Endothelial cell of umbilical vein (primary cell): ENCODE measurements around the gene MAT2B. TPM values are rescaled to one million over a fixed set of nuclear protein-coding genes. Genes with fewer than 3 reads are reported as not detected.

Experiments
- BruUV-seq: library from RNA; stranded (reverse); fragments of 400-500 nt; replicated peaks from 2 replicates; lab custom pipeline; 2021; lab: Mats Ljungman, UMichigan
- CTCF ChIA-PET: fragments of 300-600, 350-600 bp; sonication (Branson Sonifier 250); formaldehyde crosslinking; loops from one replicate; lab custom pipeline; 2021; ENCODE audit warnings: antibody characterized with exemption, inconsistent platforms; lab: Charles Lee
- POLR2A ChIA-PET: fragments of 300-600, 350-600 bp; sonication (Branson Sonifier 250); formaldehyde crosslinking; loops from one replicate; lab custom pipeline; 2021; ENCODE audit warnings: antibody characterized with exemption, inconsistent platforms; lab: Charles Lee
- DNase-seq: peaks from one replicate; pipeline ENCODE4 v3.0.0-alpha.2; 2011; ENCODE audit warnings: low read depth, low spot score
- FAIRE-seq: peaks from 2 replicates; lab custom pipeline; 2011; peaks lifted over from hg19 to GRCh38; lab: Jason Lieb, UNC
- H2AFZ ChIP-seq: 2 replicates; pipeline ENCODE4 v1.6.0; 2012; ENCODE audit warnings: low read depth, low read length, control low read depth, inconsistent platforms
- H3K27ac ChIP-seq: 2 replicates; pipeline ENCODE4 v1.5.1; 2011; ENCODE audit warnings: low read depth, mild to moderate bottlenecking, control low read depth, low read length, moderate library complexity; ENCODE audit not compliant: insufficient read depth
- H3K27me3 ChIP-seq, 2 experiments: 2 replicates each; pipeline versions ENCODE4 v1.6.0 to v1.6.1; 2011; ENCODE audit warnings: low read length in 2 of 2, mixed read lengths in 1 of 2; ENCODE audit not compliant: control insufficient read depth in 2 of 2, insufficient read depth in 2 of 2
- H3K36me3 ChIP-seq, 2 experiments: 2 replicates in 1 of 2; 3 replicates in 1 of 2; pipeline ENCODE4 v1.5.1; 2011; ENCODE audit warnings: low read length in 2 of 2, mild to moderate bottlenecking in 1 of 2, moderate library complexity in 1 of 2; ENCODE audit not compliant: control insufficient read depth in 2 of 2, insufficient read depth in 2 of 2; ENCODE audit errors: extremely low read depth in 1 of 2
- H3K4me1 ChIP-seq: 3 replicates; pipeline ENCODE4 v1.5.1; 2011; ENCODE audit warnings: mild to moderate bottlenecking, low read length; ENCODE audit not compliant: control insufficient read depth, insufficient read depth; ENCODE audit errors: extremely low read depth
- H3K4me2 ChIP-seq: 2 replicates; pipeline ENCODE4 v1.6.1; 2011; ENCODE audit warnings: low read length, control low read depth, mixed read lengths; ENCODE audit not compliant: insufficient read depth
- H3K4me3 ChIP-seq, 3 experiments: fragments of 200-600 bp in 1 of 3; sonication (generic), shearing (Covaris generic) in 1 of 3; replicated peaks in 1 of 3; 2 replicates each; pipeline ENCODE4 v1.5.1; 2011 to 2016; ENCODE audit warnings: control low read depth in 3 of 3, low read length in 3 of 3, mild to moderate bottlenecking in 2 of 3, inconsistent platforms in 1 of 3, low read depth in 1 of 3, moderate library complexity in 1 of 3; ENCODE audit not compliant: insufficient read depth in 1 of 3
- H3K79me2 ChIP-seq: 2 replicates; pipeline ENCODE4 v1.6.0; 2012; ENCODE audit warnings: low read length, inconsistent platforms; ENCODE audit not compliant: control insufficient read depth, insufficient read depth
- H3K9ac ChIP-seq: replicated peaks from 2 replicates; pipeline ENCODE3; 2011; ENCODE audit warnings: low read length, control low read depth; ENCODE audit not compliant: insufficient read depth; ENCODE audit errors: extremely low read depth
- H3K9me1 ChIP-seq: replicated peaks from 3 replicates; pipeline ENCODE4 v1.6.0; 2011; ENCODE audit warnings: mild to moderate bottlenecking, low read length; ENCODE audit not compliant: control insufficient read depth, insufficient read depth; ENCODE audit errors: extremely low read depth
- H3K9me3 ChIP-seq: replicated peaks from 2 replicates; pipeline ENCODE4 v1.5.1; 2012; ENCODE audit warnings: low read length, inconsistent platforms; ENCODE audit not compliant: control insufficient read depth, insufficient read depth
- H4K20me1 ChIP-seq: replicated peaks from 2 replicates; pipeline ENCODE3; 2011; ENCODE audit warnings: mild to moderate bottlenecking, low read length; ENCODE audit not compliant: control insufficient read depth, insufficient read depth; ENCODE audit errors: extremely low read depth
- CTCF ChIP-seq, 2 donors: IDR thresholded peaks; 1 replicate in 1 of 2; 2 replicates in 1 of 2; pipeline ENCODE4 v1.5.1; 2011; ENCODE audit warnings: low read length in 2 of 2, mild to moderate bottlenecking in 2 of 2, moderate library complexity in 2 of 2, control low read depth in 1 of 2, inconsistent platforms in 1 of 2, low read depth in 1 of 2; ENCODE audit not compliant: insufficient read depth in 1 of 2; ENCODE audit errors: extremely low read depth in 1 of 2
- EZH2 ChIP-seq: IDR thresholded peaks from 2 replicates; pipeline ENCODE4 v1.6.1; 2012; ENCODE audit warnings: borderline replicate concordance, low read depth, mild to moderate bottlenecking, moderate library complexity, low read length, inconsistent platforms; ENCODE audit not compliant: severe bottlenecking
- FOS ChIP-seq: IDR thresholded peaks from 2 replicates; pipeline ENCODE4 v1.6.1; 2011; ENCODE audit warnings: mild to moderate bottlenecking, low read length, moderate library complexity, borderline replicate concordance; ENCODE audit not compliant: insufficient read depth
- GATA2 ChIP-seq: IDR thresholded peaks from 2 replicates; pipeline ENCODE4 v1.7.0; 2011; ENCODE audit warnings: low read depth, mild to moderate bottlenecking, moderate library complexity, mixed read lengths, low read length; ENCODE audit not compliant: insufficient read length, insufficient read depth
- JUN ChIP-seq: IDR thresholded peaks from 2 replicates; pipeline ENCODE4 v1.6.1; 2011; ENCODE audit warnings: borderline replicate concordance, low read depth; ENCODE audit not compliant: insufficient read length, insufficient read depth
- MAX ChIP-seq: IDR thresholded peaks from 2 replicates; pipeline ENCODE4 v1.6.1; 2011; ENCODE audit not compliant: insufficient read depth, insufficient read length
- MYC ChIP-seq: IDR thresholded peaks from one replicate; pipeline ENCODE4 v1.6.1; 2011; ENCODE audit warnings: mild to moderate bottlenecking, low read depth, low read length
- POLR2A ChIP-seq: IDR thresholded peaks from 2 replicates; pipeline ENCODE4 v1.6.1; 2012; ENCODE audit warnings: low read depth, mild to moderate bottlenecking, control low read depth, low read length
- POLR2AphosphoS5 ChIP-seq: IDR thresholded peaks from 2 replicates; pipeline ENCODE4 v1.6.1; 2012; ENCODE audit warnings: low read depth, mild to moderate bottlenecking, control low read depth, low read length, moderate library complexity; ENCODE audit not compliant: insufficient read depth
- dilution Hi-C: fragments of 300-500 bp; cut with MboI; formaldehyde crosslinking; loops from one replicate; pipeline ENCODE4 v1.15.0; 2019; ENCODE audit warnings: low sequenced_read_pairs; ENCODE audit not compliant: extremely low pct_ligation_motif_present
- intact Hi-C: fragments of 100-400 bp; cut with micrococcal nuclease; formaldehyde crosslinking; loops from one replicate; pipeline ENCODE4 v1.10.0; 2022
- polyA plus RNA-seq, 4 experiments: library from polyadenylated mRNA; depleted of rRNA in 3 of 4; stranded (reverse) in 3 of 4; unstranded in 1 of 4; fragments of >200 nt; gene quantifications; 2 replicates each; pipeline versions ENCODE4 v1.2.1 to v1.2.3, GENCODE V29; 2011 to 2012; ENCODE audit warnings: missing spikeins in 1 of 4
- total RNA-seq: library from RNA; stranded (reverse); gene quantifications from 2 replicates; pipeline ENCODE4 v1.2.3, GENCODE V29; 2021

Gene MAT2B
- total and polyA plus RNA-seq, 2 donors (not counting 3 experiments of a cell fraction or from before 2014, with no cell fraction given), result 41.5 to 101 TPM

- dilution Hi-C loops, result no loop called here
- CTCF ChIA-PET, result interaction anchor here (12.3 kb wide), 1 partner anchor 941 kb away, joined by 182 read pairs; no protein-coding TSS in a partner anchor
- BruUV-seq, result no TSS peak
Measured at GRCh38 chr5:163562071-163562470, 56.7 kb downstream of the MAT2B start.

More at GRCh38 chr5:163562071-163562470, 56.7 kb downstream of the MAT2B start:
- no peak overlapping the region for H2AFZ ChIP-seq
- H3K79me2 ChIP-seq, result no peaks in the 10 kb centered on the region
- no peak overlapping the region for H3K4me3 ChIP-seq
- H3K4me2 ChIP-seq, result no peak overlapping the region
- peaks cover 42% of the 10 kb centered on the region for H3K4me1 ChIP-seq
- intact Hi-C loops, result loop anchor here (10.0 kb wide), 3 partner anchors 643 to 1893 kb away; no protein-coding TSS in a partner anchor
- H3K9me1 ChIP-seq, result no peaks in the 10 kb centered on the region
- POLR2A ChIA-PET, result no interaction called here
- no peak overlapping the region for H3K9ac ChIP-seq
- no peaks in the 10 kb centered on the region for H3K36me3 ChIP-seq
- FAIRE-seq (no peak), DNase-seq (no peak)
- TF ChIP-seq FOS (no peak), POLR2A (no peak), JUN (no peak), MAX (no peak), CTCF (IDR thresholded peaks at IDR 0.05; ENCODE audit: extremely low read depth in 1 of 2, insufficient read depth in 1 of 2, low read depth in 1 of 2, low read length in 2 of 2) (no peak), EZH2 (no peak), MYC (no peak), GATA2 (no peak), POLR2AphosphoS5 (no peak)
- no peaks in the 10 kb centered on the region for H4K20me1 ChIP-seq
- H3K9me3 ChIP-seq, result no peaks in the 10 kb centered on the region
- no peaks in the 10 kb centered on the region for H3K27me3 ChIP-seq
- no peak overlapping the region for H3K27ac ChIP-seq
